CD4-positive, CD25-positive, alpha-beta regulatory T cell (primary cell): Measurements from ENCODE around the gene CD79A. TPM values are rescaled to one million over a fixed set of nuclear protein-coding genes. Genes with fewer than 3 reads are reported as not detected.

Experiments
- ATAC-seq, 2 donors: fragments of 150-1000 bp; cut with Tn5 transposase; one replicate each; pipeline ENCODE4 v1.10.0; 2021; ENCODE audit warnings: low read depth in 2 of 2, moderate number of reproducible peaks in 2 of 2, moderate library complexity in 1 of 2
- DNase-seq, 3 donors: peaks; one replicate each; pipeline versions ENCODE4 v3.0.0 to v3.0.0-alpha.2; 2012 to 2022; ENCODE audit warnings: mixed read lengths in 1 of 3
- H3K27ac ChIP-seq: one replicate; pipeline ENCODE4 v1.7.0; 2013; ENCODE audit warnings: mild to moderate bottlenecking, low read length; ENCODE audit not compliant: insufficient read depth, poor library complexity, severe bottlenecking
- H3K27me3 ChIP-seq: one replicate; pipeline ENCODE4 v1.7.0; 2013; ENCODE audit warnings: low read length; ENCODE audit not compliant: control insufficient read depth, insufficient read depth
- H3K36me3 ChIP-seq: one replicate; pipeline ENCODE4 v1.7.0; 2013; ENCODE audit warnings: mild to moderate bottlenecking, low read length, moderate library complexity; ENCODE audit not compliant: control insufficient read depth, insufficient read depth
- H3K4me1 ChIP-seq: 2 replicates; pipeline ENCODE4 v1.7.0; 2013; ENCODE audit warnings: mild to moderate bottlenecking, low read length; ENCODE audit not compliant: insufficient read depth, control insufficient read depth, poor library complexity, severe bottlenecking
- H3K4me3 ChIP-seq: one replicate; pipeline ENCODE4 v1.7.0; 2013; ENCODE audit warnings: low read depth, mild to moderate bottlenecking, low read length, moderate library complexity
- H3K9me3 ChIP-seq, 2 experiments: 1 replicate in 1 of 2; 2 replicates in 1 of 2; pipeline ENCODE4 v1.7.0; 2013; ENCODE audit warnings: low read length in 2 of 2, mild to moderate bottlenecking in 1 of 2, moderate library complexity in 1 of 2; ENCODE audit not compliant: control insufficient read depth in 2 of 2
- H3K27ac Mint-ChIP-seq, 3 donors: one replicate each; pipeline ENCODE4 v1.8.0; 2020 to 2022; ENCODE audit warnings: mild to moderate bottlenecking in 3 of 3, mixed read lengths in 3 of 3, moderate library complexity in 2 of 3
- H3K27me3 Mint-ChIP-seq: one replicate; pipeline ENCODE4 v1.8.0; 2022; ENCODE audit warnings: mild to moderate bottlenecking, mixed read lengths
- H3K36me3 Mint-ChIP-seq: one replicate; pipeline ENCODE4 v1.8.0; 2020; ENCODE audit warnings: mixed read lengths
- H3K4me1 Mint-ChIP-seq, 4 donors: one replicate each; pipeline ENCODE4 v1.8.0; 2020 to 2022; ENCODE audit warnings: mixed read lengths in 4 of 4, mild to moderate bottlenecking in 1 of 4
- H3K4me3 Mint-ChIP-seq, 4 donors: one replicate each; pipeline ENCODE4 v1.8.0; 2020 to 2022; ENCODE audit warnings: mild to moderate bottlenecking in 4 of 4, mixed read lengths in 4 of 4, moderate library complexity in 3 of 4
- H3K9me3 Mint-ChIP-seq, 7 donors: one replicate each; pipeline ENCODE4 v1.8.0; 2020 to 2022; ENCODE audit warnings: mixed read lengths in 7 of 7, mild to moderate bottlenecking in 3 of 7, moderate library complexity in 2 of 7
- polyA plus RNA-seq, 4 donors: library from polyadenylated mRNA; unstranded; fragments of 300-500 nt; fragmentation: Illumina TruSeq; gene quantifications; one replicate each; pipeline ENCODE4 v1.2.3, GENCODE V29; 2021
- total RNA-seq: library from RNA; stranded (reverse); gene quantifications from one replicate; pipeline ENCODE4 v1.2.3, GENCODE V29; 2022

The CD79A gene
- total and polyA plus RNA-seq, 5 donors from 2014 or later, result 4.9 to 17.9 (median 15.9) TPM

GRCh38 chr19:41926763-41927496 lies 49.9 kb downstream of the CD79A start:
- Histone ChIP-seq H3K36me3 (no peaks in the 10 kb centered on the region), H3K27me3 (peaks cover 4% of the 10 kb centered on the region), H3K27ac (no peak overlapping the region), H3K4me3 (no peak overlapping the region), H3K4me1 (peaks cover 28% of the 10 kb centered on the region), H3K9me3 (no peaks in the 10 kb centered on the region)
- peaks cover 0 to 42% (median 23%) of the 10 kb centered on the region in 4 donors for H3K4me1 Mint-ChIP-seq
- no peak overlapping the region for H3K4me3 Mint-ChIP-seq
- H3K27me3 Mint-ChIP-seq, result peaks cover 18% of the 10 kb centered on the region
- no peaks in the 10 kb centered on the region for H3K36me3 Mint-ChIP-seq
- DNase-seq, result no peak
- H3K27ac Mint-ChIP-seq, result no peak overlapping the region
- H3K9me3 Mint-ChIP-seq, result peaks cover 0 to 6% (median 0%) of the 10 kb centered on the region in 7 donors
- no peak for ATAC-seq

GRCh38 chr19:41927497-41928192 lies 50.6 kb downstream of the CD79A start:
- peaks cover 13% of the 10 kb centered on the region for H3K27me3 Mint-ChIP-seq
- H3K27ac Mint-ChIP-seq, result no peak overlapping the region

GRCh38 chr19:41928221-41928683 lies 51.2 kb downstream of the CD79A start, which contains the start of gene ERFL:
TSS of gene ERFL (minus strand) at chr19:41928449. CDS start at chr19:41912919, 15,530 bp downstream.
- H3K9me3 ChIP-seq, result no peaks in the 10 kb centered on the region
- peaks cover 4% of the 10 kb centered on the region for H3K27me3 ChIP-seq
- H3K27ac Mint-ChIP-seq, result peak within 1 kb of the TSS; percentile 84 to 98 (median 90)
- DNase-seq (no peak), ATAC-seq (peak; percentile 22)
- H3K36me3 Mint-ChIP-seq, result no peaks in the 10 kb centered on the region
- H3K4me1 ChIP-seq, result peaks cover 28% of the 10 kb centered on the region
- H3K36me3 ChIP-seq, result no peaks in the 10 kb centered on the region
- H3K4me1 Mint-ChIP-seq, result peaks cover 0 to 40% (median 20%) of the 10 kb centered on the region in 4 donors
- H3K27me3 Mint-ChIP-seq, result peaks cover 11% of the 10 kb centered on the region
- H3K4me3 ChIP-seq, result peak within 1 kb of the TSS; percentile 89
- peak within 1 kb of the TSS in 3 of 4 donors; percentile 69 to 97 (median 94) for H3K4me3 Mint-ChIP-seq
- H3K9me3 Mint-ChIP-seq, result peaks cover 0 to 3% (median 0%) of the 10 kb centered on the region in 7 donors
- peak within 1 kb of the TSS; percentile 49 for H3K27ac ChIP-seq

More at GRCh38 chr19:41927497-41928192, 50.6 kb downstream of the CD79A start:
- Mint-ChIP-seq H3K4me3 (peak overlapping the region in 3 of 4 donors; percentile 69 to 94 (median 85)), H3K36me3 (no peaks in the 10 kb centered on the region), H3K9me3 (peaks cover 0 to 6% (median 0%) of the 10 kb centered on the region in 7 donors), H3K4me1 (peaks cover 0 to 38% (median 22%) of the 10 kb centered on the region in 4 donors)
- Histone ChIP-seq H3K36me3 (no peaks in the 10 kb centered on the region), H3K4me3 (peak overlapping the region; percentile 64), H3K27me3 (peaks cover 4% of the 10 kb centered on the region), H3K9me3 (no peaks in the 10 kb centered on the region), H3K27ac (peak overlapping the region; percentile 49), H3K4me1 (peaks cover 28% of the 10 kb centered on the region)
- no peak for ATAC-seq
- peak in 1 of 3 donors; percentile 38 for DNase-seq

- Mint-ChIP-seq H3K4me3 (peak overlapping the region in 3 of 4 donors; percentile 34 to 97 (median 94)), H3K4me1 (peaks cover 0 to 44% (median 20%) of the 10 kb centered on the region in 4 donors), H3K9me3 (peaks cover 0 to 2% (median 0%) of the 10 kb centered on the region in 7 donors), H3K27ac (peak overlapping the region; percentile 84 to 98 (median 90)), H3K36me3 (no peaks in the 10 kb centered on the region), H3K27me3 (peaks cover 7% of the 10 kb centered on the region)
- Histone ChIP-seq H3K36me3 (no peaks in the 10 kb centered on the region), H3K4me1 (peaks cover 28% of the 10 kb centered on the region), H3K9me3 (no peaks in the 10 kb centered on the region), H3K27ac (peak overlapping the region; percentile 49), H3K27me3 (peaks cover 4% of the 10 kb centered on the region), H3K4me3 (peak overlapping the region; percentile 89)
- ATAC-seq, result peak; percentile 72 to 73
- DNase-seq, result peak in 2 of 3 donors; percentile 58 to 81
These were observed 51.9 kb downstream of the CD79A start for GRCh38 chr19:41928754-41929535.

- no peak for DNase-seq
- no peaks in the 10 kb centered on the region for H3K36me3 ChIP-seq
- H3K4me3 ChIP-seq, result no peak overlapping the region
- H3K4me1 Mint-ChIP-seq, result peaks cover 0 to 49% (median 24%) of the 10 kb centered on the region in 4 donors
- peak overlapping the region; percentile 49 for H3K27ac ChIP-seq
- no peaks in the 10 kb centered on the region for H3K9me3 ChIP-seq
- peaks cover 4% of the 10 kb centered on the region for H3K27me3 ChIP-seq
- H3K27me3 Mint-ChIP-seq, result peaks cover 7% of the 10 kb centered on the region
- peak overlapping the region; percentile 65 to 97 (median 90) for H3K4me3 Mint-ChIP-seq
- H3K4me1 ChIP-seq, result peaks cover 32% of the 10 kb centered on the region
- peaks cover 0 to 2% (median 0%) of the 10 kb centered on the region in 7 donors for H3K9me3 Mint-ChIP-seq
- H3K36me3 Mint-ChIP-seq, result no peaks in the 10 kb centered on the region
- H3K27ac Mint-ChIP-seq, result peak overlapping the region; percentile 39 to 92 (median 90)
- ATAC-seq, result no peak
These were observed 52.5 kb downstream of the CD79A start for GRCh38 chr19:41929536-41930071.

GRCh38 chr19:41930322-41930722 lies 53.2 kb downstream of the CD79A start:
- Mint-ChIP-seq H3K36me3 (no peaks in the 10 kb centered on the region), H3K4me3 (peak overlapping the region; percentile 65 to 97 (median 84)), H3K4me1 (peaks cover 0 to 56% (median 28%) of the 10 kb centered on the region in 4 donors), H3K27me3 (peaks cover 15% of the 10 kb centered on the region), H3K9me3 (peaks cover 0 to 4% (median 0%) of the 10 kb centered on the region in 7 donors), H3K27ac (peak overlapping the region in 2 of 3 donors; percentile 41 to 92)
- H3K36me3 ChIP-seq, result no peaks in the 10 kb centered on the region
- ATAC-seq, result no peak
- DNase-seq, result no peak
- no peak overlapping the region for H3K4me3 ChIP-seq
- peaks cover 4% of the 10 kb centered on the region for H3K27me3 ChIP-seq
- no peaks in the 10 kb centered on the region for H3K9me3 ChIP-seq
- H3K27ac ChIP-seq, result no peak overlapping the region
- peaks cover 38% of the 10 kb centered on the region for H3K4me1 ChIP-seq
